GM20431 (cell line): ENCODE measurements around the gene EPG5.
"Not testable (repeated sequence)": the region's sequence is repeated elsewhere in the genome, so short reads cannot be mapped to it uniquely, and the experiment has no call there.

Experiments used
- in situ Hi-C: fragments of 300-500 bp; cut with MseI, MboI; formaldehyde crosslinking; loops from one replicate; pipeline ENCODE4 v1.15.0; 2020; ENCODE audit warnings: low sequenced_read_pairs; ENCODE audit not compliant: unreplicated experiment

Gene EPG5

DNA sequence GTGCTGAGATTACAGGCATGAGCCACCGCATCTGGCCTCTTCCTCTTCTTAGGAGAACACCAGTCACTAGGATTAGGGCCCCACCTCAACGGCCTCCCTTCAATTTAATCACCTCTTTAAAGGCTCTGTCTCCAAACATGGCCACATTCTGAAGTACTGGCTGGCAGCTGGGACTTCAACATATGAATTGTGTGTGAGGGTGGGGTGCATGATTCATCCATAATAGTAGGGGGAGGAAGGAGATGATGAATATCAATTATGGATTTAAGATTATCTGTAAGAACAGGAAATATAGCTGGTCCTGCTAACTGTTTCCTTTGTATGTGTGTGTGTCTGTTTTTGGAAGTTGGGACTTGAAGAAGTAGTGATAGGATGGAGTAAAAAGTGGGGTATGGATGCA lies 14.7 kb upstream of the EPG5 start:
- in situ Hi-C loops, result no loop called here

DNA sequence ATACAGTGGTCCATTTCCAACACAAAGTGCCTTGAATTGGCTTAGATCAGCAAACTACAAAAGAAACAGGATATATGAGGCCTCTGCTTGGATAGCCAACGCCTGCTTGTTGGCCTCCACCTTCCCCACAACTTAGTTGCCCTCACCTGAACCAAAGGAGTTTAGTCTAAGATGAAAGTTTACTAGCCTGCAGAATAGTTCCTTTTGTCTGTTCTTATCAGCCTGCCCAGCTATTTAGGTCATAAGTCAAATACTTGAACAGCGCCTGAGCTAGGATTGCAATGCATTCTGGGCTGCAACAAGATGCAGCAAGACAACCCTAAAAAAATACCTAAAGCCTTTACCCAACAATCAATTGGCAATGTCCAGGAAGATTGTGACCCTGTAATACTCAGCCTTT lies 13.1 kb upstream of the EPG5 start:
- in situ Hi-C loops, result no loop called here

DNA sequence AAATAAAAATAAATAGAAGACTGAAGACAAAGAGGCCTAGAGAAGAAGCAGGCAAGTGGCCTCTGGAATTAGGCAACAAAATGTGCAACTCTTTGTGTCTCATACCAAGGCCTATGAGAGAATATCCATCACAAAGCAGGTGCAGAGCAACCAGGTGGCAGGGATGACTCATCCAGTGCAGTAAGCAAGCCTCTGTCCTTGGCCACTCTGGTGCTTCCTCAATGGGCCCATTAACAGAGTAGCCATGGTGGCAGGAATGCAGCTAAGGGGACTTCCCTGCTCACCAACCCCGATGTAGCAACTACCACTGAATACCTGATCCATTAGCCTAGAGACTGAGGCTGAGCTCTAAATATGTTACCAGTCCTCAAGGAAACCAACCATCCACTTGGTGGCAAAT lies 11.0 kb upstream of the EPG5 start:
- in situ Hi-C loops, result no loop called here

DNA sequence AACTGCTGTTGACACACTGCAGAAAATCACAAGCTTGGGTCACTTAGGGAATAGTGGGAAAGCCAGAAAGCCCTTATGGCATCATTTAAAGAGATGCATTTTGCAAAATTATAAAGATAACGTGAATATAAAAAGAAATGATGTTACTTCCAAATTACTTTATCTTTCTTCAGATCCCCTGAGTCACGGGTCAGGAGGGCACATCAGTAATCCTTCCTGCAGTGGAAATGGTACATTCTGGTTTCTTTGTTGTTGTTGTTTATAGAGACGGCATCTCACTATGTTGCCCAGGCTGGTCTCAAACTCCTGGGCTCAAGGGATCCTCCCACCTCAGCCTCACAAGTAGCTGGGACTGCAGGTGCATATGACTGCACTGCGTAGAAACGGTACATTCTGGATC lies 9.8 kb upstream of the EPG5 start:
- in situ Hi-C loops, result no loop called here

DNA sequence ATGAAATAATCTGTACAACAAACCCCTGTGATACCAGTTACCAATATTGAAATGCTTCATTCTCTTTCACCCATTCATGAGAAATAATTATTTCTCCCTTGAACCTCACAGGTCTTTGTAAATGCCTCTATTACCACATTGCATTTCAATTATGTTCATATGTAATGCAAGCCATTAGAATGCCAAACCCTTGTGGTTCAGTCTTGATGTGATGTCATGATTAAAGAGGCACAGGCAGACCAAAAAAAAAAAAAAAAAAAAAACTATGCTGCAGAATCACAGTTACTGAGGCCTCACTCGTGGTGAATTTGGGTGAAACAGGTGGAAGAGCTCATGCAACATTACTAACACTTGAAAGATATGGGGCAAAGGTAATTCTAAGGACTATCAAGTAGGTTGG lies 9.4 kb upstream of the EPG5 start:
- in situ Hi-C loops, result no loop called here

DNA sequence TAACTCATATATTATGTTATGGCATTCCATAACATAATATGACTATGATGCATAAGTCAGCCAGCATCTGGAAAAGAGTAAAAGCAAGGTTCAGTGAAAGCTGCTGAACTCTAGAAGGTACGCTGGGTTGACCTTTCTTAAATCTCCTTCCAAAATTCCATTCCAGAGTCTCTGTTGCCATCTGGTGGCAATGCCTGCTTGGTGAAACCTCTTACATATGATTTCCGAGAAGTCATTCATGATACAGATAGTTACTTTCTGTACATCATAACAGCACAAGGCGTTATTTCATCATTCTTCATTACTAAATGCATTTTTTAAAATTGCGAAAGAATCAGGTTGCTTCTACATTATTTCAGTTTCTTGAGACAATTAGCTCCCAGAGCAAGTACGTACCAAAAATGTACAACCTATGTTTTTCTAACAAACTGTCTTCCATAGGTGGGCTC lies 7.0 kb upstream of the EPG5 start:
- in situ Hi-C loops, result no loop called here

DNA sequence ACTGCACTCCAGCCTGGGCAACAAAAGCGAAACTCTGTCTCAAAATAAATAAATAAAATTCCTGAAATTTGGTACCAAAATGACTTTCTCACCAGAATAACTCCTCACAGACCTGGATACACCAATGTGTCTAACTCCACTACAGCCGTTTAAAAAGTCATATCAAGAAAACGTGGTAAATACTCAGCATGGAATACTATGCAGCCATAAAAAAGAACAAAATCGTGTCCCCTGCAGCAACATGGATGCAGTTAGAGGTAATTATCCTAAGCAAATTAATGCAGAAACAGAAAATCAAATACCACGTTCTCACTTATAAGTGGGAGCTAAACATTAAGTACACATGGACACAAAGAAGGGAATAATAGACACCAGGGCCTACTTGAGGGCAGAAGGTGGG lies 2.2 kb downstream of the EPG5 start:
- in situ Hi-C loops, result not testable (repeated sequence)

DNA sequence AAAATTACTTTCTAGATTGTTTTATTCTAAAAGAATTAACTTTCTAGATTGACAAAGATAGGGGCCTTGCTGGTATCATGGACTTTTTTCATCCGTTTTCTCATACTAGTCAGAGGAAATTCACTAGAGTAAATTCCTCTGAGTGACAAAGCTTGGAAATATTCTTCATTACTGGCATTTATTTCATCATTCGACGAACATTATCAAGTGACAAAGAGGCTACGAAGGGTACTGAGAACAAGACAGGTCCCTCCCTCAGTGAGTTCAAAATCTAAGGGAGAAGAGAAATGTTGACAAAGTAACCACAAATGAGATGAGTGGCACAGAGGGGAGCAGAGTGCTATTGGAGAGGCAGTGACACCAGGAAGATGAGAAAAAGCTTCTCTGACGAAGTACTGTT lies 4.3 kb downstream of the EPG5 start:
- in situ Hi-C loops, result no loop called here

DNA sequence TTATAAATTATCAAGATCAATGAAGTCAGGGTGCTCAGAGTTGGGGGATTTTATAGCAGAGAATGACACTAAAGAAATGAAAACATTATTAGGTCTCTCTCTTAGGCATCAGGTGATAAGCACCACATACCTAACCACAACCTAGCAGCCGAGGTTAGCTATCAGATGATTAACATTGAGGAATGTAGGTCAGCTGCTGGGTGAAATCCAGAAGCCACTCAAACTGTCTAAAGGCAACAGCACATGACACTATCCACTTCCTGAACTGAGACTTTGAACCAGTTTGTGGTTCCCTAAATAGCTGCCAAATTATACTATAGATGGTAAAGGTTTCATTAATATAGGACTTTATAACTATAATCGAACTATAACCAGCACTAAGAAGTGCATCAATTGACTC lies 4.7 kb downstream of the EPG5 start:
- in situ Hi-C loops, result no loop called here

DNA sequence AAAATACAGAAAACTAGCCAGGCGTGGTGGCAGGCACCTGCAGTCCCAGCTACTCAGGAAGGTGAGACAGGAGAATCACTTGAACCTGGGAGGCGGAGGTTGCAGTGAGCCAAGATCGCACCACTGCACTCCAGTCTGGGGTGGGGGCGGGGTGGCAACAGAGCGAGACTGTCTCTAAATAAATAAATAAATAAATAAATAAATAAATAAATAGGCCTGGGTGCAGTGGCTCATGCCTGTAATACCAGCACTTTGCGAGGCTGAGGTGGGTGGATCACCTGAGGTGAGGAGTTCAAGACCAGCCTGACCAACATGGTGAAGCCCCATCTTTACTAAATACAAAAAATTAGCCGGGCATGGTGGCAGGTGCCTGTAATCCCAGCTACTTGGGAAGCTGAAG lies 7.6 kb downstream of the EPG5 start:
- in situ Hi-C loops, result not testable (repeated sequence)

DNA sequence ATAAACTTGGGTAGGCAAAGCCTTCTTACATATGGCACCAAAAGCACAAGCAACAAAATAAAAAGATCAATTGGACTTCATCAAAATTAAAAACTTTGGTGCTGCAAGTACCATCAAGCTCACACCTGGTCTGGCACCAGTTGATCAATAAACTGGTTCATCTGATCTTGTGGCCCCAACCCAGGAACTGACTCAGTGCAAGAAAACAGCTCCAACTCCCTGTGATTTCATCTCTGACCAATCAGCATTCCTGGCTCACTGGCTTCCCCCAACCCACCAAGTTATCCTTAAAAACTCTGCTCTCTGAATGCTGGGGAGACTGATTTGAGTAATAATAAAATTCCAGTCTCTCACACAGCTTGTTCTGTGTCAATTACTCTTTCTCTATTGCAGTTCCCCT lies 8.4 kb downstream of the EPG5 start:
- in situ Hi-C loops, result no loop called here

DNA sequence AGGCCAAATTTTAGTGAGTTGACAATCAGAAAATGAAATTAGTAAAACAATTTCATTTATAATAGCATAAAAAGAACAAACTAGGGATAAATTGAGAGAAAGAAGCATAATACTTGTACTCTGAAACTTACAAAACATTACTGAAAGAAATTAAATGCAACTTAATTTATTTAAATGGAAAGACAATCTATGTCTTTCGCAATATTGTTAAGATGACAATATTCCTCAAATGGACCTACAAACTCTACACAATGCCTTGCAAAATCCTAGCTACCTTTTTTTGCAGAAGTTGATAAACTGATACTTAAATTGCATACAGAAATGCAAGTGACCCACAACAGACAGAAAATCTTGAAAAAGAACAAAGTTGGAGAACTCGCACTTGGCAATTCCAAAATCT lies 9.1 kb downstream of the EPG5 start:
- in situ Hi-C loops, result no loop called here

DNA sequence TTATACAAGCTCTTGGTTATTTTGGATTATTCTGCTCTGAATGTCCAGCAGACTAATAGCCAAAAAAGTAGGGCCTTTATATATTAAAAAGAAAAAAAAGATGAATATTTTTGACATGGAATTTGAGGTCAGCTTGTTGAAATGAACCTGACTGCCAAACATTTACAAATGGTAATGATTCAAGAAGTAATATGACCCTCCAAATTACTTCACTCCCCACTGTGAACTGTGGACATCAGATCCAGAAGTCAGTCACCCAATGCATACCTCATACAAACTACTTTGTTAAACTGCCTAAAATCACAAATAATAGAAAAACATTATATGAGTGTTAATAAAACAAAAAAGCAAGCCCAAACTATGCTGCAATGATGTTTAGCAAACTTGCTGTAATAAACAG lies 10.0 kb downstream of the EPG5 start:
- in situ Hi-C loops, result no loop called here

DNA sequence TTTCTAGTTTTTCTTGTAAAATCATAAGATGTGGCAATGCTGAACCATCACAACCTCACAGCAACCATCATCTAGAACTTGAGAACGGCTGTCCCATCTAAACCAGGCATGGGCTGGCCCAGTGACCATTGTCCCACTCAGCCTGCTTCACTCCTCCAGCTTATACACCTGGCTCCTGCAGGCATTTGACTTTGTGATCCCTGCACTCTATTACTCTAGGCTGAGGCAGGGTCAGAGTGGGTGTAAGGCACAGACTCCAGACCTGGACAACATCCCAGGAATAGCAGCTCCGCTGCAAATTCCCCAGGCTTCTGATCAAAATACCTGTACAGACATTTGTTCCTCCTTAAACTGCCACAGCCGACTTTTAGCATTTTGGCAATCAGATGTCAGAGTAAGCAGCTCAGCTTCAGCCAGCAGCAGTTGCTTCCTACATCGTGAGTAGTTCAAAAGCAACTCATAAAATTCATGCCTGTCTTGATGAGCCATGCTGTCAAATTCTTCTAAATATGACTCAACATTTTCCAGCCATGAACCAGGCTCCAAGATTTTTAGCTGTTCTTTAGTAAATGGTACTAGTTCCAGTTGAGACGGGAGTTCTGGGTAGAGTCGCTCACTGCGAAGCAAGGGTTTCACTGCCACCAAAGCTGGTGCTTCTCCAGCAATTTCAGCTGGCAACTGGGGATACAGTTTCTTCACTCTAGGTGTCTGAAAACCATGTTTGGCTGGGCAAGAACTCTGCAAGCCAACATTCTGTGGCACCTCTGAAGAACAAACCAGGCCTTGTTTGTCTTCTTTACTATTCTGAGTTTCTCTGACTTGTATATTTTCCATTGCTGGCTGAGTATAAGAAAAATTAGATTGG lies 12.8 kb downstream of the EPG5 start:
- in situ Hi-C loops, result no loop called here

DNA sequence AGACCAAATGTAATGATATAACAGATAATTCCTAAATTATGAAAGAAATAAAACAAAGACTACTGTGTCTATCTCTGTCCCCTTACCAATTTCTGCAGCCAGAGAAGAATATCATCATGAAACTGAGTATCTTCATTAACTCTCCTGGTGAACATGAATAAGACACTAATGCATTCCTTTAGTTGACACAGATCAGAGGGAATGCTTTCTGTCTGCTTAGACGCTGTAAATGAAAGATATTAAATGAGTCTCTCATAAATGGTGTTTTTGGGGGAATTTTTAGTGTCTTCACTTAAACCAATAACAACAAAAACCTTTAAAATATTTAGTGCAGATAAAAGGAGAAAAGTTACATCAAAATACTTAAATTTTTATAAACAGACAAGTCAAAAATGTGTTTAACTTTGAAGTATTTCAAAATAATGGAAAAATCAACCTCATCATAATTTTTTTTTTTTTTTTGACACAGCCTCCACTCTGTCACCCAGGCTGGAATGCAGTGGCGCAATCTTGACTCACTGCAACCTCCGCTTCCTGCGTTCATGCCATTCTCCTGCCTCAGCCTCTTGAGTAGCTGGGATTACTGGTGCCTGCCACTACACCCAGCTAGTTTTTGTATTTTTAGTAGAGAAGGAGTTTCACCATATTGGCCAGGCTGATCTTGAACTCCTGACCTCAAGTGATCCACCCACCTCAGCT lies 16.0 kb downstream of the EPG5 start:
- in situ Hi-C loops, result no loop called here

DNA sequence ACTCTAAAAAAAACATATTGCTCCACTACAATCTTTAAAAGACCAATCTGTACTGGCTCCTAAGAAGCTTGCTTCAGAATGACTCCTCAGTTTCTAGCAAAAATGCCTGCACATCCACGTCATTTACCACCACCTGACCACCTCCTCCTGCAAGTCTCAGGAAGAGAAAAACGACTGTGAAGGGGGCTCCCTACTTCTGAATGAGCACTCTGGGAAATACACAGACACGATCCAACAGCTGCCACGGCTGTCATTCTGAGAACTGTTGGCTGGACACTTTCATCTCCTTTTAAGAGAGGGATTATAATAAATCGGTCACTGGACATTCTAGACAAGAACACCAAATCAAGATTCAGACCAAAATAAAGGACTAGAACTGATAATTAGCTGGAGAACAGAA lies 21.5 kb downstream of the EPG5 start:
- in situ Hi-C loops, result no loop called here

DNA sequence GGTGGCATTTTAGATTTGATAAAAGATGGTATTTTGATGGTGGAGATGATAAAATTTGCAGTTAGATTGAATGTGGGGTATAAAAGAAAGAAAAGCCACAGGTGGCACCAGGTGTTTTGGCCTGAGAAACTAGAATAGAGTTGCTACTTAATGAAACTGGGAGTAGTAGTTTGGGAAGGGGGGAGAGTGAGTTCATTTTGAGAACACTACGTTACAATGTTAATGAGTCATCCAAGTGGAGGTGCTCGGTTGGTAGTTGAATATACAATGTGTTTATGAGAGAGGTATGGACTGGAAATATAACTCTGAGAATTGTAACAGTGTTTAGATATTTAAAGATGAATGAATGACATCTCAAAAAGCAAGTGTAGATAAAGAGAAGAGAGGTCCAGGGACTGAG lies 26.4 kb downstream of the EPG5 start:
- in situ Hi-C loops, result no loop called here

DNA sequence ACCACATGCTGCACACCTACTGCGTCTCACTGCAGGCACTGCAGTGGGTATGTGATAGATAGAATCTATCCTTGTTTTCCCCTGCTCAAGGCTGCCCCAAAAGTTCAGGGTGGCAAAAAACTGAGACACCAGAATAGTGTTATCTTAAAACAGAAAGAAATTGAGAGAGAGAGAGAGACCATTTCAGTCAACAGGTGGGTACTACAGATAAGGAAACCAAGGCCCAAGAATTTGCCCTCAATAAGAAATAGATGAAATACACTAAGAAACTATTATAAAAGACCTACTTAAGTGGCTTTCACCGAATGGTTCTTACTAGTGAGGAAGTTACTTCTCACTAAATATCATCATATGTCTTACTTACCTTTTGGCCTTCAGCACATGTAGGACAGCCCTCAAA lies 27.9 kb downstream of the EPG5 start:
- in situ Hi-C loops, result no loop called here

DNA sequence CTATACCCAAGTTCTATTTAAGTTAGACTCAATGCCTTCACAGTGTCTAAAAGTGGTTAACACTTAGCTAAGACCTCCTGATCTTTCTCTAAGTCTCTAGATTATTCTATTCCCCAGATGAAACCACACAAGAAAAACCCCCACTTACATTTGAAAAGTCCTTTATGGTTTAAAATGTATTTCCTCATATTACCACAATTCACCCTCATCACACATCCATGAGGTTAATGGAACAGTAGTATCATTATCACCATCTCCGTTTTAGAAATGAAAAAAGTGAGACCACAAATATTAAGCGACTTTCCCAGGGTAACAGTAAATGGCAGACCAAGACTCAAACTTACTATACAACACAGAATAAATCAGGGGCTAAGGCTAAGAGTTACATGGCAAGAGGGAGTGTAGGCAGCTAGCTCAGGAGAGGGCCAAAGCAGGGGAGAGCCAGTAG lies 28.6 kb downstream of the EPG5 start:
- in situ Hi-C loops, result no loop called here

DNA sequence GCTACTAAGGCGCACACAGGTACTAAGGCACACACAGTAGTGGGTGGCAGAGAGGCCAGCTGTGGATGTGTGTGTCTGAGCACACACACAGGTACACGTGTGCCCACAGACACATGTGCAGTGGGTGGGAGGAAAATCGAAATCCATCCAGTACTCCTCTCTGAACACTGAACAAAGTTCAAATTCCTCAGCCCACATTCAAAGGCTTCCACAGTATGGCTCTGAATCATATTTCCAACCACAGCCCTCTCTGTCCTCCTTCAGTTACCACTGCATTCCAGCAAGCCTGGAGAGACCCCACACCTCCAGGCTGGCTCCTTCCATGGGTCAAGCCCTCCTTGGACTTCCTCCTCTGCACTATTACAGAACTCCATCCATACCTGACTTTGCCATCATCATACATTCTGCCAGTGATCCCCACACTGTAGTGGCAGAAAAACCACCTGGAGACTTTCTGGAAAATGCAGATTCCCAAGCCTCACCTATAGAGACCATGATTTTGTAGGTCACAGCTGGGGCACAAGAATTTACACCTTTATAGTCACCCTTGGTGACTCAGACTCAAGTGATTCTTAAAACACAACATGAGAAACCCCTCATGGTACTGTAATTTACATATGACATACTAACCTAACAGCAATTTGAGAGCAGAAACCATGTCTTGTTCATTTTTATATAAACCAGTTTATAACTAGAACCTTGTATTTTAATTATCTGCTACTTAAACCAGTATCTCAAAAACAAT lies 31.4 kb downstream of the EPG5 start:
- in situ Hi-C loops, result no loop called here

DNA sequence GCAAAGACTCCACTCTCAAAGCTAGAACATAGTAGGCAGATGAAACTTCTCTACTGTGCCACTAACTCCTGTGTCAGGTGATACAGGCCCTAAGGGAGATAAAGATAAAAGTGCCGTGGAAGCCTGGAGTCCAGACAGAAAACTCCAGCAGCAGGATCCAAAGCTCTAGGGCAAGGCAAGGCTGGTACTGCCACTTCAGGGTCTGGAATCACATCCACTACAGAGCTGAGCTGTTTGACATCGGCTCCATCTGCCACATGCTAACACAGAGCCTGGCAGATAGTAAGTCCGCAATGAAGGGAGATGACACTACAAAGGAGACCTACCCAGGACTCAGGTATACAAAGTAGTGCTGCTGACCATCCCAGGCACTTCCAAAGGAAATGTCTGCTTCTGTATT lies 34.4 kb downstream of the EPG5 start:
- in situ Hi-C loops, result no loop called here
